Measurements from ENCODE around the gene HS6ST3.
"Not testable (repeated sequence)": the region's sequence is repeated elsewhere in the genome, so short reads cannot be mapped to it uniquely, and the experiment has no call there.

The HS6ST3 gene

GRCh38 chr13:96093296-96094006, 3.5 kb downstream of the HS6ST3 start:
- DNase-seq = no peak

GRCh38 chr13:96100457-96101220, 10.7 kb downstream of the HS6ST3 start:
- DNase-seq = no peak

GRCh38 chr13:96104516-96104915, 14.6 kb downstream of the HS6ST3 start:
- DNase-seq = no peak

GRCh38 chr13:96108072-96108471, 18.2 kb downstream of the HS6ST3 start:
- DNase-seq = not testable (repeated sequence)

GRCh38 chr13:96109125-96109524, 19.2 kb downstream of the HS6ST3 start:
- no peak for DNase-seq

GRCh38 chr13:96112936-96113335, 23.0 kb downstream of the HS6ST3 start:
- no peak for DNase-seq

- not testable (repeated sequence) for DNase-seq
Observed at GRCh38 chr13:96115368-96115767, 25.5 kb downstream of the HS6ST3 start.

- DNase-seq = no peak
Observed at GRCh38 chr13:96119921-96120320, 30.0 kb downstream of the HS6ST3 start.

- DNase-seq = no peak
Observed at GRCh38 chr13:96130818-96131340, 41.0 kb downstream of the HS6ST3 start.

- DNase-seq = no peak
Observed at GRCh38 chr13:96141032-96141431, 51.1 kb downstream of the HS6ST3 start.

- no peak for DNase-seq
Observed at GRCh38 chr13:96159725-96160124, 69.8 kb downstream of the HS6ST3 start.

- DNase-seq = no peak
Observed at GRCh38 chr13:96161141-96161540, 71.2 kb downstream of the HS6ST3 start.

- DNase-seq = no peak
Observed at GRCh38 chr13:96165840-96166239, 75.9 kb downstream of the HS6ST3 start.

GRCh38 chr13:96172066-96172465, 82.2 kb downstream of the HS6ST3 start:
- no peak for DNase-seq

GRCh38 chr13:96178759-96179158, 88.9 kb downstream of the HS6ST3 start:
- no peak for DNase-seq

GRCh38 chr13:96179309-96179708, 89.4 kb downstream of the HS6ST3 start:
- DNase-seq = no peak

GRCh38 chr13:96181911-96182310, 92.0 kb downstream of the HS6ST3 start:
- no peak for DNase-seq

- no peak for DNase-seq
Observed at GRCh38 chr13:96185818-96186217, 95.9 kb downstream of the HS6ST3 start.

GRCh38 chr13:96191367-96191766, 101.5 kb downstream of the HS6ST3 start:
- no peak for DNase-seq

- DNase-seq = no peak
Observed at GRCh38 chr13:96193728-96194310, 103.9 kb downstream of the HS6ST3 start.

- DNase-seq = no peak
Observed at GRCh38 chr13:96198038-96198437, 108.1 kb downstream of the HS6ST3 start.

- DNase-seq = no peak
Observed at GRCh38 chr13:96199315-96199714, 109.4 kb downstream of the HS6ST3 start.

- no peak for DNase-seq
Observed at GRCh38 chr13:96200810-96201209, 110.9 kb downstream of the HS6ST3 start.

- DNase-seq = no peak
Observed at GRCh38 chr13:96202315-96202714, 112.4 kb downstream of the HS6ST3 start.
